Activated B cell treated with CpG ODN at 0.5 μM for 24 hours (primary cell): ENCODE data around the gene ILF3. TPM values are rescaled to one million over a fixed set of nuclear protein-coding genes. Genes with fewer than 3 reads are reported as not detected.

Source experiments
- ATAC-seq: fragments of 200-7000 bp; cut with Tn5 transposase; one replicate; pipeline ENCODE4 v1.10.0; 2021; ENCODE audit warnings: low read depth, mild to moderate bottlenecking, moderate library complexity
- CTCF ChIA-PET: fragments of 350-600 bp; sonication (Branson Sonifier 250); formaldehyde crosslinking; loops from one replicate; lab custom pipeline; 2021; ENCODE audit warnings: antibody characterized with exemption; lab: Charles Lee
- POLR2A ChIA-PET: fragments of 350-600 bp; sonication (Branson Sonifier 250); formaldehyde crosslinking; loops from one replicate; lab custom pipeline; 2021; ENCODE audit warnings: antibody characterized with exemption; lab: Charles Lee
- DNase-seq: peaks from one replicate; pipeline ENCODE4 v3.0.0; 2022
- H3K27ac Mint-ChIP-seq: one replicate; pipeline ENCODE4 v1.8.0; 2020; ENCODE audit warnings: mixed read lengths
- H3K27me3 Mint-ChIP-seq: one replicate; pipeline ENCODE4 v1.8.0; 2021; ENCODE audit warnings: mixed read lengths
- H3K36me3 Mint-ChIP-seq: one replicate; pipeline ENCODE4 v1.8.0; 2021; ENCODE audit warnings: low read depth, mixed read lengths
- H3K4me1 Mint-ChIP-seq: one replicate; pipeline ENCODE4 v1.8.0; 2021; ENCODE audit warnings: mixed read lengths
- H3K4me3 Mint-ChIP-seq: one replicate; pipeline ENCODE4 v1.8.0; 2020; ENCODE audit warnings: mild to moderate bottlenecking, mixed read lengths
- H3K9me3 Mint-ChIP-seq: one replicate; pipeline ENCODE4 v1.8.0; 2020; ENCODE audit warnings: mixed read lengths
- CTCF ChIP-seq: fragments of 200-600 bp; IDR thresholded peaks from one replicate; pipeline ENCODE4 v1.8.0; 2022; ENCODE audit warnings: antibody characterized with exemption, mild to moderate bottlenecking
- intact Hi-C: fragments of 100-400 bp; cut with micrococcal nuclease; formaldehyde crosslinking; loops from one replicate; pipeline ENCODE4 v1.15.1; 2024
- total RNA-seq: library from RNA; stranded (reverse); gene quantifications from 2 replicates; pipeline ENCODE4 v1.2.3, GENCODE V29; 2022

Gene ILF3
- total RNA-seq, 1 donor from 2014 or later = 399 TPM

- CTCF ChIA-PET = no interaction called here
- Mint-ChIP-seq H3K27me3 (no peaks in the 10 kb centered on the region), H3K27ac (no peak overlapping the region), H3K4me1 (peaks cover 9% of the 10 kb centered on the region), H3K9me3 (no peaks in the 10 kb centered on the region), H3K4me3 (no peak overlapping the region), H3K36me3 (peaks cover 31% of the 10 kb centered on the region)
- TF ChIP-seq CTCF = no peak
- POLR2A ChIA-PET = no interaction called here
- DNase-seq (no peak), ATAC-seq (no peak)
- intact Hi-C loops = no loop called here
These were observed 57.9 kb downstream of the ILF3 start for GRCh38 chr19:10712045-10712444.

GRCh38 chr19:10712754-10713153, 58.6 kb downstream of the ILF3 start:
- H3K4me3 Mint-ChIP-seq = no peak overlapping the region
- no peak for TF ChIP-seq CTCF
- H3K9me3 Mint-ChIP-seq = no peaks in the 10 kb centered on the region
- ATAC-seq (no peak), DNase-seq (no peak)
- H3K27me3 Mint-ChIP-seq = no peaks in the 10 kb centered on the region
- ChIA-PET POLR2A (interaction anchor here (0.6 kb wide), 1 partner anchor 114 kb away, joined by 3 read pairs; no protein-coding TSS in a partner anchor), CTCF (no interaction called here)
- no peak overlapping the region for H3K27ac Mint-ChIP-seq
- peaks cover 27% of the 10 kb centered on the region for H3K36me3 Mint-ChIP-seq
- H3K4me1 Mint-ChIP-seq = peaks cover 15% of the 10 kb centered on the region
- intact Hi-C loops = no loop called here

GRCh38 chr19:10713317-10713716, 59.2 kb downstream of the ILF3 start:
- no peaks in the 10 kb centered on the region for H3K27me3 Mint-ChIP-seq
- ChIA-PET POLR2A (no interaction called here), CTCF (no interaction called here)
- peaks cover 16% of the 10 kb centered on the region for H3K4me1 Mint-ChIP-seq
- no peak for ATAC-seq
- no peaks in the 10 kb centered on the region for H3K9me3 Mint-ChIP-seq
- H3K27ac Mint-ChIP-seq = no peak overlapping the region
- intact Hi-C loops = no loop called here
- peaks cover 25% of the 10 kb centered on the region for H3K36me3 Mint-ChIP-seq
- no peak for DNase-seq
- H3K4me3 Mint-ChIP-seq = no peak overlapping the region
- TF ChIP-seq CTCF = no peak

- ChIA-PET CTCF (interaction anchor here (0.6 to 3.4 kb wide), 21 partner anchors 13 to 154 kb away, joined by 3 to 53 read pairs (median 5); partner anchors contain the start of genes CARM1, QTRT1 and TMED1), POLR2A (interaction anchor here (0.5 to 3.5 kb wide), 25 partner anchors 11 to 1724 kb away, joined by 3 to 43 read pairs (median 4); partner anchors contain the start of genes QTRT1, TMED1 and ZNF443)
- H3K4me3 Mint-ChIP-seq = peak overlapping the region; percentile 91
- DNase-seq (no peak), ATAC-seq (no peak)
- no peaks in the 10 kb centered on the region for H3K27me3 Mint-ChIP-seq
- H3K9me3 Mint-ChIP-seq = no peaks in the 10 kb centered on the region
- H3K36me3 Mint-ChIP-seq = peaks cover 24% of the 10 kb centered on the region
- TF ChIP-seq CTCF = no peak
- intact Hi-C loops = loop anchor here (1.0 to 2.0 kb wide), 9 partner anchors 14 to 154 kb away; partner anchors contain the start of genes CARM1 and TMED1
- peak overlapping the region; percentile 80 for H3K27ac Mint-ChIP-seq
- peaks cover 46% of the 10 kb centered on the region for H3K4me1 Mint-ChIP-seq
These were observed 62.9 kb downstream of the ILF3 start for GRCh38 chr19:10717054-10717355.

- Mint-ChIP-seq H3K36me3 (peaks cover 20% of the 10 kb centered on the region), H3K4me1 (peaks cover 51% of the 10 kb centered on the region), H3K27me3 (no peaks in the 10 kb centered on the region), H3K9me3 (no peaks in the 10 kb centered on the region), H3K4me3 (peak within 1 kb of the TSS; percentile 91), H3K27ac (peak within 1 kb of the TSS; percentile 80)
- ChIA-PET POLR2A (interaction anchor here (0.5 to 3.5 kb wide), 28 partner anchors 10 to 1723 kb away, joined by 3 to 43 read pairs (median 4); partner anchors contain the start of genes QTRT1, TMED1 and ZNF443), CTCF (interaction anchor here (0.6 to 3.4 kb wide), 24 partner anchors 13 to 154 kb away, joined by 3 to 53 read pairs (median 5); partner anchors contain the start of genes CARM1, QTRT1 and TMED1)
- DNase-seq (peak; percentile 92), ATAC-seq (peak; percentile 86)
- no peak for TF ChIP-seq CTCF
- intact Hi-C loops = loop anchor here (1.0 to 2.0 kb wide), 9 partner anchors 14 to 154 kb away; partner anchors contain the start of genes CARM1 and TMED1
These were observed 63.4 kb downstream of the ILF3 start, which contains the start of gene DNM2 for GRCh38 chr19:10717356-10718204. DNM2 (plus strand) TSS chr19:10718079; CDS start chr19:10718243, 164 bp downstream.
